GM13977 (cell line): ENCODE results near the gene ARPC1A.

Experiments used
- DNase-seq: peaks from one replicate; pipeline ENCODE4 v3.0.0; 2012; ENCODE audit warnings: low spot score
- in situ Hi-C: fragments of 300-500 bp; cut with MboI; formaldehyde crosslinking; loops from one replicate; pipeline ENCODE4 v1.12.0; 2022; ENCODE audit warnings: low sequenced_read_pairs, low pct_unique_long_range_greater_than_20kb, mixed read lengths, inconsistent platforms; ENCODE audit not compliant: unreplicated experiment
- TF ChIP-seq, protein P1 (sequence below): IDR thresholded peaks from 2 replicates; pipeline ENCODE4 v1.5.1; 2012; ENCODE audit warnings: mild to moderate bottlenecking, control low read depth; ENCODE audit not compliant: insufficient read depth; ENCODE audit errors: extremely low read depth, missing control alignments

The ARPC1A gene

DNA sequence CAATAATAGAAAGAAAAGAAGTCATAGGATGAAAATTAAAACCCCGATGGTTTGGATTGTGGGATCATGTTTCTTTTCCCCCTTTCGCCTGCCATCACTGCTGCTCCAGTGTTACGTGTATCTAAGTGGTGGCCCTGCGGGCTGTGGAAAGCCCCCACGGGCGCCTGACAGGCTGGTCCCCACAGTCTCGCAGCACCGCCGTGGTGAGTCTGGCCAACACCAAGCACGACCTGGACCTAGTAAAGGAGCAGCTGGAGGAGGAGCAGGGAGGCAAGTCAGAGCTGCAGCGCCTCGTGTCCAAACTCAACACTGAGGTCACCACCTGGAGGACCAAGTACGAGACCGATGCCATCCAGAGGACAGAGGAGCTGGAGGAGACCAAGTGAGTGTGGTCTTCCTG, 33.6 kb upstream of the ARPC1A start:
- DNase-seq, result no peak
- in situ Hi-C loops, result no loop called here

DNA sequence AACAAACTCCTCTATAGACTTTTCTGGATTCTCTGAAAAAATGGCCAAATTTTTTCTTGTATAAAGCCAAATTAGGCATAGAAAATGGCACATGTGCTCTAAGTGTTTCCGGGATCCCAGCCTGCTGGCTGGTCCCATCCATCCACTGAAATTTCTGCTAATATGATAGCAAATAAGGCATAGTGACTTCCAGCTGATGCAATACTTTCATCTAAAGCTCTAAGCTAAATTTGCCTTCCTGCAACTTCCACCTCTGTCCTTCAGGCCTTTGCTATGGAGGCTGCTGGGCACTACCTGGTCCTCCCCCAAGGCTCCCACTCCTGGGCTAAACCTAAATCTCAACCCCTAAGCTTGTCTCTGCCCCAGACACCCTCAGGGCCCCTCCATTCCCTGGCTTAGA, 32.5 kb upstream of the ARPC1A start:
- DNase-seq, result no peak
- in situ Hi-C loops, result no loop called here
- TF ChIP-seq, protein P1, sequence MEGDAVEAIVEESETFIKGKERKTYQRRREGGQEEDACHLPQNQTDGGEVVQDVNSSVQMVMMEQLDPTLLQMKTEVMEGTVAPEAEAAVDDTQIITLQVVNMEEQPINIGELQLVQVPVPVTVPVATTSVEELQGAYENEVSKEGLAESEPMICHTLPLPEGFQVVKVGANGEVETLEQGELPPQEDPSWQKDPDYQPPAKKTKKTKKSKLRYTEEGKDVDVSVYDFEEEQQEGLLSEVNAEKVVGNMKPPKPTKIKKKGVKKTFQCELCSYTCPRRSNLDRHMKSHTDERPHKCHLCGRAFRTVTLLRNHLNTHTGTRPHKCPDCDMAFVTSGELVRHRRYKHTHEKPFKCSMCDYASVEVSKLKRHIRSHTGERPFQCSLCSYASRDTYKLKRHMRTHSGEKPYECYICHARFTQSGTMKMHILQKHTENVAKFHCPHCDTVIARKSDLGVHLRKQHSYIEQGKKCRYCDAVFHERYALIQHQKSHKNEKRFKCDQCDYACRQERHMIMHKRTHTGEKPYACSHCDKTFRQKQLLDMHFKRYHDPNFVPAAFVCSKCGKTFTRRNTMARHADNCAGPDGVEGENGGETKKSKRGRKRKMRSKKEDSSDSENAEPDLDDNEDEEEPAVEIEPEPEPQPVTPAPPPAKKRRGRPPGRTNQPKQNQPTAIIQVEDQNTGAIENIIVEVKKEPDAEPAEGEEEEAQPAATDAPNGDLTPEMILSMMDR, result no peak

More for the DNA sequence above, 33.6 kb upstream of the ARPC1A start:
- TF ChIP-seq, protein P1, result no peak

DNA sequence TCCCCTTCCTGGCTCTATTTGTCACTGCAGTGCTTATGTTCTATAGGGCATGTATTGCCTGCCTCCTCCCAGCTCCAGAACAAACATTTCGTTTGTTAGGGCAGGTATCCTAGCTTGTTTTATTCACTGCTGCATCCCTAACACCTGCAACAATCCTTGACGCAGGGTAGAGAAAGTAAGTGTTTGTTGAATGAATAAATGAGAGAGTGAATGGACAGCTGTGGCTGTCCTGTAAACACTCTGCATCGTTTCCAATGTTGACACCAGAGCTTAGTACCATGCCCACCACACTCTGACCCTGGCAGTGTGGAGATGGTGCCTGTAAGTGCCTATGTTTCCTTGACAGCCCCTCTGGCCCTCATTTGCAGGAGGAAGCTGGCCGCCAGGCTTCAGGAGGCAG, 32.0 kb upstream of the ARPC1A start:
- DNase-seq, result no peak
- TF ChIP-seq, protein P1, result no peak
- in situ Hi-C loops, result no loop called here

DNA sequence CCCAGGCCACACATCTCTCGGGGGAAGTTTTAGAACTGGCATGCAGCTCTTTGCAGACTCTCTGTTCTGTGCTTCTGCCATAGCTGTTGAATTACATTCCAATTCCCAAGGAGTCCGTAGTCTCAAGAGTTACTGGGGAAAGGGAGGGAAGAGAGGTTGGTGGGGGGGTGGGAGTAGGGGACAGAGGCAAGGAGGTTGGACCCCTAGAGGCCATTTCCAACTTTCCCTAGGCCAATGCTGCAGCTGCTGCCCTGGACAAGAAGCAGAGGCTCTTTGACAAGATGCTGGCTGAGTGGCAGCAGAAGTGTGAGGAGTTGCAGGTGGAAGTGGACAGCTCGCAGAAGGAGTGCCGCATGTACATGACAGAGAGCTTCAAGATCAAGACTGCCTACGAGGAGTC, 29.2 kb upstream of the ARPC1A start:
- TF ChIP-seq, protein P1, result no peak
- in situ Hi-C loops, result no loop called here
- DNase-seq, result no peak

DNA sequence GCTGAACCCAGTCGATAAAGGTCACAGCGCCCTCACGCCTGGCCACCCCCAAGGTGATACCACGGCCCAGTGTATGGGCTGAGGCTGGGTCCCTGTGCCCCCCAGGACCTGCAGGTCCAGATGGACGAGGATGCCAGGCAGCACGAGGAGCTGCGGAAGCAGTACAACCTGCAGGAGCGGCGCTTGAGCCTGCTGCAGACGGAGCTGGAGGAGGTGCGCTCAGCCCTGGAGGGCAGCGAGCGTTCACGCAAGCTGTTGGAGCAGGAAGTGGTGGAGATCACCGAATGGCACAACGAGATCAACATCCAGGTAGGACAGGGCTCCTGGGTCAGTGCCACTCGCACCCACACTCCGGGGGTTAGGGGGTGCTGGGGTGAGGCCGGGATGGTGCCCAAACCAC, 24.2 kb upstream of the ARPC1A start:
- no peak for DNase-seq
- in situ Hi-C loops, result no loop called here

DNA sequence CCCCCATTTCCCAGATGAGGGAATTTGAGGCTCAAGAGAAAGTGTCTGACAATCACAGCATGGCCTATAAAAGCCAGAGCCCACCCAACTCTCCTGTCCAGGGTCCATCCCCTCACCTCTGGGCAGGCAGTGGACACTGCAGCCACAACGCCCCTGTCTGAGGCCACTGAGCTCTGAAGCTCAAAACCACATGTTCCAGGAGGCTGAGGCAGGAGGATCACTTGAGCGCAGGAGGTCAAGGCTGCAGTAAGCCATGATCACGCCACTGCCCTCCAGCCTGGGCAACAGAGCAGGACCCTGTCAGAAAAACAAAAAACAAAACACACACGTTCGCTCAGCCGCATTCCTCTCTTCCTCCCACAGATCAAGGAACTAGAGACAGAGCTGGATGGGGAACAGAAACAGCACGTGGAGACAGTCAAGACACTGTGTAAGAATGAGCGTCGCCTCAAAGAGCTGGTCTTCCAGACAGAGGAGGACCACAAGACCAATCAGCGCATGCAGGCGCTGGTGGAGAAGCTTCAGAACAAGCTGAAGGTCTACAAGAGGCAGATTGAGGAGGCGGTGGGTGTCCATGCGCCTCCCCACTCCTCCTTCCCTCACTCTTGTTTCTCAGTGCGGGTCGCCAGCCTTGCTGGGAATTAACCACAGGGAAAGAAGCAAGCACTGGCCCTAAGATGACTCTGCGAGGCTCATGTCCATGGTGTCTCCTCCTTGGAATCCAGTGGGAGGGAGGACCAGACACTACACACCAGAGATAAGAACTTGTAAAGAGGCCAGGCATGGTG, 20.0 kb upstream of the ARPC1A start:
- DNase-seq, result no peak
- in situ Hi-C loops, result no loop called here
- TF ChIP-seq, protein P1, result no peak

More for the DNA sequence above, 24.2 kb upstream of the ARPC1A start:
- TF ChIP-seq, protein P1, result no peak
